Stimulated activated CD8-positive, alpha-beta memory T cell treated with anti-CD3 and anti-CD28 coated beads, Interleukin-12 subunit alpha, Interleukin-12 subunit beta, amount 100 ng/mL, for 1 hour (primary cell): ENCODE data around the gene RPL10A.

Experiments
- DNase-seq: peaks from one replicate; pipeline ENCODE4 v3.0.0-alpha.2; 2020; ENCODE audit warnings: low read depth

RPL10A gene

DNA sequence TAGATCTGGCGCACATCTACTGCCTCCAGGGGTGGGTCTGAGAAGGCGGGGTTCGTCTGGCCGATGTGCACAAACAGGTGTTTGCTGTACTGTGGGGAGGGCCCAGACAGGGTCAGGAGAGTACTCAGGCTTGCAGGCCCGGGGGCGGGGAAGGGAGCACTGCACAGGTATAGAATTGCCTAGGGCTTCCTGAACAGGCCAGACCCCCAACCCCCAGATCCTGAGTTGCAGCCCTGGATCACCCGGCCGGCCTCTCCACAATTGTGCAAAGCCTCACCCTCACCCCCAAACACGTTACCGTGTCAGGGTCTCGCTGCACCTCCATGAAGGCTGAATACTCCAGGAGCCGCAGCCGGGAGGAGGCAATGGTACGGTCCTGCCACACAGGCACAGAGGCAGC is 7.8 kb downstream of the RPL10A start:
- no peak for DNase-seq

DNA sequence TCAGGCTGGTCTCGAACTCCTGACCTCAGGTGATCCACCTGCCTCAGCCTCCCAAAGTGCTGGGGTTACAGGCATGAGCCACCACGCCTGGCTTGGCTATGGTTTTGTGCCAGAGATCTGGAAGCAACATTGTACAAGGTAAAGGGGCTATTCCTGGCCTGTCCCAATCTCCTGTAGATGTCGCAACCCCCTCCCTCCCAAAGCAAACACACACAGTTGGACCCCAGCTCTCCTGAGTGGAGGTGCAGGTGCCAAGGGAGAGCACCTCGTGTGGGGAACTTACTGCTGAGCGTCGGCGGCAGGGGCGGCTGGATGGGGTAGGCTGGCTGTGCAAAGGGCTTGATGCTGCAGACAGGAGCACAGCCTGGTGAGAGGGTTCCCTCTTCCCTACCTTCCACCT is 8.8 kb downstream of the RPL10A start:
- no peak for DNase-seq

DNA sequence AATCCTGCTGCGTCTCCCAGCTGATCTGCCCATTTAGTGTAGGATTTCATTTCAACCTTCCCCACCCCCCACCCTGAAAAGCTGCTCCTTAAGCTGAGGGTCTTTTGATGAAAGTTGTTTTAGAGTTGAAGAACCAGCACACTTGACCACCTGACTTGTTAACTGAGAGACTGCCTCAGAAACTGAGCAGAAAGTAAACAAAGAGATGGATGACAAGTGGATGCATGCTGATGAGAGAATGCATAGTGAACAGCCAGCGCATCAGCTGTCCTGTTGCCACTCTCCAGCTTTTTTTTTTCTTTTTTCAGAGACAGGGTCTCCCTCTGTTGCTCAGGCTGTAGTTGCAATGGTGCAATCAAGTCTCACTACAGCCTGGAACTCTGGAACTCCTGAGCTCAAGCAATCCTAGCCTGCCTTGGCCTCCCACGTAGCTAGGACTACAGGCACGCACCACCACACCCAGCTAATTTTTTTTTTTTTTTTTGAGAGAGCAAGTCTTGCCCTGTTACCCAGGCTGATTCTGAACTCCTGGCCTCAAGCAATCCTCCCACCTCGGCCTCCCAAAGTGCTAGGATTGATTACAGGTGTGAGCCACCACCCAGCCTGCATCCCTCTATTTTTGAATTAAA is 9.5 kb downstream of the RPL10A start:
- DNase-seq = no peak

DNA sequence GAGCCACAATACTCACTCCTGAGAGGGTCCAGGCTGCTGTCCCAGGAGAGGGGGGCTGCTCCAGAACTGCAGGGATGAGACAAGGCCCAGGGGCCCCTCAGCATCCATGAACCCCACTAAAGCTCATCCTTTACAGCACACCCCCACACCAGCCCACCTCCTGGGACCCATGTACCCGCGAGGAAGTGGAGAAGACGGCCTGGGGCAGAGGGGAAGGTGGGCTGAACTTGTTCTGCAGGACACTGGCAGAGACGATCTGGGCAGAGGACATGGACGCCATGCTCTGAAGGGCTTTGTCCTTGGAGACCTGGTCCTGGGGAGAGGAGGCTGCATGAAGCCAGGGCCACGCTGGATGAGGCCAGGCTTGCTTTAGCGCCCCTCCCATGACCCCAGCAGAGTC is 10.1 kb downstream of the RPL10A start:
- DNase-seq = no peak

DNA sequence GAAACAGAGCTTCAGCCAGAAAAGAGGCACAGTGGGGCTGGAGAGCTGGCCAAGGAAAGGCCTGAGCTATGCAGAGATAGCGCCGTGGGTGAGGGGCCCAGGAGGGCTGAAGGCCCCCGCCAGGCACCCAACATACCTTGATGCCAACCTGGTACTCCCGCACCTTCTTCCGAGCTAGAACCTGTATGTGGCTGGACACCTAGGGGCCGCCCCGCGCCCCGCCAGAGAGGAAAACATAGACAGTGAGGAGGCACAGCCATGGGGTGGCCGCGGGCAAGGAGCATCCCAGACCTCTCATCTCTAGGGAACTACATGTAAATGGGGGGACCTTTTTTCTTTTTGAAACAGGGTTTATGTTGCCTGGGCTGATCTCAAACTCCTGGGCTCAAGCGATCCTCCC is 12.0 kb downstream of the RPL10A start:
- no peak for DNase-seq

DNA sequence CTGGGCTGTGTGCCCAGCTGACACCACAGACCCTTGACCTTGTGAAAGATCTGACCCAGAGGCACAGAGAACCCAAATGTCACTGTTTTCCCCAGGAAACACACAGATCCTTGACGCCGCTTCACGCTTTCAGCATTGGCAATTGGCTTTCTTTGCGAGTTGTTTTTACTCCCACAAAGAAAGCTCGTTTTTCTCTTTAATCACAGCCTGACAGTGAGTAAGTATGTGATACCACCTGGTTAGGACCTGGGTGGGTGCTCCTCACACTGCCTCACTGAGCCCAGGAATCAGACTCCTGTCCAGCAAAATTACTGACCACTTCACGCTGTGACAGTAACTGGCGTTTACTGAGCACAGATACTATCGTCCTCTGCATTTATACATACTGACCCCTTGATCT is 13.0 kb downstream of the RPL10A start:
- DNase-seq = no peak

DNA sequence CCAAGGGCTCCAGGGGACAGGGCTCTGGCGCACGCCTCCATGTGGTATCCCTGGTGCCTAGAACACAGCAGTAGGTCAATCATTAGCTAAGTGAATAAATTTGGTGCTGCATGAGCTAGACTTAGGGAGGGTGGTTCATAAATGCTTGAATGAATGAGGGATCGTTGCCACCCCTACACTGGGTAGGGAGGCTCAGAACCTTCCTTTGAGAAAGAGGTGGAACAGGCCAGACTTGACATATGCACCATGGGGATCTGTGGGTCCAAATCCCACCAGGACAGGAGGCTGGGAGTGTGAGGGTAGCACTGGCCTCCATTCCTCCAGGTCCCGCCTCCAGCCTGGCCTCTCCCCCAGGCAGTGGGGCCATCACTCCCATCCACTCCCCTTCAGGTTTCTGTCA is 14.9 kb downstream of the RPL10A start:
- no peak for DNase-seq

DNA sequence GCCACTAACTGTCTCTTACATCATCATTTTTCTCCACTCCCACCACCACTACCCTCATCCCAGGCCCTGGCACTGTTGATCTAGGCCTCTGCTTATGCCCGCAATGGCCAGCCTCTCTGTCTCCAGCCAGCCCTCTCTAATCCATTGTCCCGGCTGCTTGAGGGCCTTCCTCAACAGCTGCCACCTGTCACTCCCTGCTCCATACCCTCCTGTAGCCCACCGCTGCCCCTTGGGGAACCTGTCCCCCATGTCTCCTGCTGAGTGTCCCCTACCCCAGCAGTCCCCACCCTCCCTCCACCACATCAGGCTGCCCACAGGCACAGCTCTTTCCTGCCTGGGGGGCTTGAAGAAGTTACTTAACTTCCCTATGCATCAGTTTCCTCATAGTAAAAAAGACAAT is 15.3 kb downstream of the RPL10A start:
- DNase-seq = no peak

DNA sequence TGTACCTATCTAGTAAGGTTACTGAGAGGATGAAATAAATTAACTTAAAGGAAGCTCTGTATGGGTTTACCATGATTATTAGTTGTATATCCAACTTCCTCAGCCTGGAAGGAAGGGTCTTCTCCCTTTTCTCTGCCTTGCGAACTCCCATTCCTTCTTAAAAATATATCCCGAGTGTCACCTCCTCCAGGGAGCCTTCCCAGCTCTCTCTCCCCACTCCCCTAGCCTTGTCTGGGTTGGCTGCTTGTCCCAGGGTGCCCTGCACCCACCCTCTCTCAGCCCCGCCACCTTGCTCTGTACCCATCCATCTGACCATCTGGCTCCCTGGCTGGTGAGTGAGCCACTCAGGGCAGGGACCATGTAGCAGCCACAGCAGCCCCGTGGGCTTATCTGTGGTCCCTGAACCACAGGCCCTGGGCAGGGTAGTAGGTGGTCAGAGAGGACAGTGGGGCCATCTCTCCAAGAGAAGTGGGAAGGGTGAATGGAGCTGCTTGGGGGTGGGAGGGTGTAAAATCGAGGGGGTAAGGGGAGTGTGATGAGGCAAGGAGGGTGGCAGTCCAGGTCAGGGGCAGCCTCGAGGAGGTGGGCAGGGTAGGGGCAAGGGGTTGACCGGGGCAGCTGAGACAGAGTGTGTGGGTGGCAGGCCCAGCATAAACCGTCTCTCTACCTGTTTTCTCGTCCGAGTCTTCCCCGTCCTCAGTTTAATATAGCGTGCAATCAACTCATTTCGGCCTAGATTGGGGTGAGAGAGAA is 15.9 kb downstream of the RPL10A start:
- no peak for DNase-seq

DNA sequence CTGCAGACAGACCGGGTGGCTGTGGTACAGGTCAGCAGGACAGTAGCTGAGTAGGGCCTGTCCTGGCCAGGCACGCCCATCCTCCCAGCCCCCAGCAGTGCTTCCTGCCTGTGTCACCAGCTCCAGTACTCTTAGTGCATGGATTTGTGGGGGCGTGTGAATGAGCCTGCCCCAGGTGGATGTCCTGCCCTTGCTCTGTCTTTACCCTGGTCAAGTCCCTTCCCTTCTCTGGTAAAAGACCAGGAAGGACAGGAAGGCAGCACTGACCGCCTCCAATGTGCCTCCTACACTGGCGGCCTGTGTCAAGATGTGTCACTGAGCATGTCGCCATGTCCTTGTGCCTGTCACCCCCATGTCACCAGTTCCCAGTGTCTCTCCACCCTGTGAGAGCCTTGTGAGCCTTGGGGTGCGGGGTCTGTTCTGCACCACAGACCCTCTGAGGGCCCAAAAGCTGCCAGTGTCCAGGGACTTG is 16.8 kb downstream of the RPL10A start:
- DNase-seq = no peak

DNA sequence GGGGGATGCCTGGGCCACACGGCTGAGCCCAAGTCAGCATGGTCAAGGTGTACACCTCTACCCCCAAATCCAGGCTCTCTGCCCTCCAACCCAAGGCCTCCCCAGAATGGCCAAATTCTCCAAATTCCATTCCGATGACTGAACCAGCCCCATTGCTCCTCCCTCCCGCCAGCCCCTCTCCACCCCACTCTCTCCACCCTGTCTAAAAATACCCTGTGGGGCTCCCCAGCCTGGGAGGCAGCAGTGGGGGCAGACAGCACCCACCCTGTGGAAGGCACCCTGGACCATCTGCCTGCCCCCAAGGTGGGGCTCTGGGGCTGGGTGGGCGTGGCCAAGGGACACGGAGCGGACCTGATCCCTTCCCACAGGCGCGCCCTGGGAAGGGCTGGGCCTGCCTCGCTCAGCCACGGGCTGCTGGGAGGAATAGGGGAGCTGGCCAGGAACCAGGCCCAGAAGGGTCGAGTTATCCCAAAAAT is 17.2 kb downstream of the RPL10A start:
- DNase-seq = no peak

DNA sequence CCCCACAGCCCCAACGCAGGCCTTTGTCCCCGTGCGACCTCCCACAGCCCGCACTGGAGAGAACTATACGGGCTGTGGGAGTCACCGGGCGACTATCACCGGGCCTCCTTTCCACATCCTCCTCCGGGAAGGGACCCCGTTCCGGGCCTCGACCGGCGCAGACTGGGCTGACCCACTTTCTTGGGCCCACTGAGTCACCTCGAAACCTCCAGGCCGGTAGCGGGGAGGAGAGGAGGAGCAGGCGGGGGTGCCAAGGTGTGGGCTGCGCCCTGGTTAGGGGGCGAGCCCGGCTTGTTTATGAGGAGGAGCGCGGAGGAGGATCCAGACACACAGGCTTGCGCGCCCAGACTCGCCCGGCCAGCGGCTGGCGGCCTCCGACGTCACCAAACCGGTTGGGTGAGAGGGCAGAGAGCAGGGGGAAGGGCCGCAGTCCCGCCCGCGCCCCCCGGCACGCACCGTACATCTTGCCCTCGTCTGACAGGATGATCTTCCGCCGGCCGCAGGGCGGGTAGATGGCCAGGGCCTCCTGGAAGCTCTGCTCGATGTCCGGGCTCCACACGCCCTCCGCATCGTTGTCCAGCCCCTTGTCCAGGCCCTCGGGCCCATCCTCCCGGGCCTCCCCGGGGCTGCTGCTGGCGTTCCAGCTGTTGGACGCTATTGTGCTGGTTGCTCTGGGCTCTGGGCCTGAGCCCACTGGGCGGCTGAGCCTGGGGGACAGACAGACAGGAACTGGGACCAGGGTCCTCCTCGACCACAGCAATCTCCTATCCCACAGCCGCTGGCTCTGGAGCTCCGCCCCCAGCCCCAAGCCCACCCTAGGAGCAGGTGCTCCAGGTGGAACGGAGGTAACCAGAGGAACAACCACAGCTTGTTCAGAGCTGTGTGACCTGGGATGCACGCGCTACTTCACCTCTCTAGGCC is 18.1 kb downstream of the RPL10A start:
- DNase-seq = no peak

DNA sequence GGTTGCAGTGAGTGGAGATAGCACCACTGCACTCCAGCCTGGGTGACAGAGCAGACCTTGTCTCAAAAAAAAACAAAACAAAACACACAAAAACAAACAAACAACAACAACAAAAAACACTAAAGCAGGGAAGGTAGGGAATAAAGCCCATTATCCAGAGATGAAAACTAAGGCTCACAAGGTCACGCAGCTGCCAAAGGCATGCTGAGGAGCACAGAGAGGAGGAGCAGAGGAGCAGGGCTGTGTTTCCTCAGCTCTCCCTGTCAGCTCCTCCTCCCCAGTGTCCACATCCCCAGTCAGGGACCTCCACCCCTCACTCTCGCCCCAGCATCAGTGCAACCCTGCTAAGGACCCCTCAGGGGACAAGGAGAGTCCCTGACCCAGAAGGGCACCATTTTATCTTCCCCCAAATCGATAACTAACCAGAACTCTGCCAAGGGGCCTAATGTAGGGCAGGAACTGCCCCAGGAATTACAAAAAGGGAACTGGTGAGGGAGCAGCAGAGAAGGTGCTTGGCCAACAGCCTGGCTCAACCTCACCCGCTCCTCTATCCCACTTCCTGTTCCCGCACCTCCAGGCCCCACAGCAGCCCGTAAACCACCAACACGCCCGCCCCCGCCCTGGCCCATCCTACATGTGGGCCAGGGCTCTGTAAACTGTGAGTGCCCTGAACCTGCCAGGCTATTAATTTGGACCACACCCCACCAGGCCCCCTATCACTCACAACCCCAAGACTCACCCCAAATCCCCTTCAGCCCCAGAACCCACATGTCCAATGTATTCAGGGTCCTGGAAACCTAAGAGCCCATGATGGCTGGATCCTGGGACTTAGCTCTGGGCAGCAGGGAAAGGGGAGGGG is 19.7 kb downstream of the RPL10A start:
- DNase-seq = no peak

DNA sequence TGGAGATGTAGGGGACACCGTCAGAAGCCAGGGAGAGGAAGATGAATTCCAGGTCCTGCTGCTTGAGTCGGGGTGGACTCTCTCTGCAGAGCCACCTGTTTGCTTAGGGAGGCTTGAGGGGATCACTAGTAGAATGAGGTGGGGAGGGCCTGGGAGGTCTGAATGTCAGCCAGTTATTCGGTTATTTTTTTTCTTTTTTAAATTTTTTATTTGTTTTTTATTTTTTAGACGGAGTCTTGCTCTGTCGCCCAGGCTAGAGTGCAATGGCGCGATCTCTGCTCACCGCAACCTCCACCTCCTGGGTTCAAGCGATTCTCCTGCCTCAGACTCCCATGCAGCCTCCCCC is 20.3 kb downstream of the RPL10A start:
- no peak for DNase-seq

DNA sequence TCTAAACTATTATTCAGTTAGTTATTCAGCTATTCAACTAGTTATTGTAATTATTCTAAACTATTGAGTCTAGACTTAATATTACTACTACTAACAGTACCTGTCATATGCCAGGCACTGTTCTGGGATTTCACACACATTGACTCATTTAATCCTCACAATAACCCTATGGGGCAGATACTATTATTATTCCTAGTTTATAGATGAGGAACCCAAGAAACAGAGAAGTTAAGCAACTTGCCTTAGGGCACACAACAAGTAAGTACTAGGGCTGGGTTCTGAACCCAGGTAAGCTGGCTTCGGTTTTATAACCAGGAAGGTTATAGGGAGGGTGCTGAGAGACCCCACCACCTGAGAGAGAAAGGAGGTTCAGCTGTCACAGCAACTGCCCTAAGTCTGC is 20.9 kb downstream of the RPL10A start:
- DNase-seq = no peak

DNA sequence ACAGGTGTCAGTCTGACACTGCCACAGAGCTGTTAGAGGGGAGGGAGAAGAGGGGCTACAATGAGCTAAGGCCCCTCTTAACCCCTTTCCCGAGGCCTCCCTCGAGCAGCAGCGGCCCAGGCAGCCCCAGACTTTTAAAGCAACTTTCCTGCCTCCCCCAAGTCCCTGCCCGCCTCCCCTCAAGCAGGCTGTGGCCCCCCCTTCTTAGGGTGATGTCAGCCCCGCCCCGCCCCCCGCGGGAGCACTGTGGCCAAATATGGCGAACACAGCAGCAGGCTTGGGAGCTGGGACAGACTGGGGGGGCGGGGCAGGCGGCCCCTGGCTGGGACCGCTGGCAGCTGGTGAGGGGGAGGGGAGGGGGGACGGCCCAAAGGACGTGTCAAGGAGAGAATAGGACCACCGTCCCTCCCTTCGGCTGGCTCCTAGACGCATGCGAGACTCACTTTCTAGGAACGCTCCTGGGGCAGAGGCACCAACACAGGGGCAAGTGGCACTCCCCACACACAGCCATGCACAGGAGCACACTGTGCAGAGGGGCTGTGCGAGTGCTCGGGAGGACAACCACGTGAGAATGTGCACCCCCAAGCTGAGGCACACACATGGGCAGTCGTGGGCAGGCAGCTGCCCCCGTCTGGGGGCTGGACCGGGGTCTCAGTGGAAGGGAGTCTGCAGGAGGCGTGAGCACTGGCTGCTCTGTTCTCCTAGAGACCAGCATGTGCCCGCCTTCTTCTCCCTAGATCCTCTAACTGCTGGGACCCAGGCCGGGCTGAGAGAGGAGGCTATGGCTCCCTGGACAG is 22.0 kb downstream of the RPL10A start:
- no peak for DNase-seq

DNA sequence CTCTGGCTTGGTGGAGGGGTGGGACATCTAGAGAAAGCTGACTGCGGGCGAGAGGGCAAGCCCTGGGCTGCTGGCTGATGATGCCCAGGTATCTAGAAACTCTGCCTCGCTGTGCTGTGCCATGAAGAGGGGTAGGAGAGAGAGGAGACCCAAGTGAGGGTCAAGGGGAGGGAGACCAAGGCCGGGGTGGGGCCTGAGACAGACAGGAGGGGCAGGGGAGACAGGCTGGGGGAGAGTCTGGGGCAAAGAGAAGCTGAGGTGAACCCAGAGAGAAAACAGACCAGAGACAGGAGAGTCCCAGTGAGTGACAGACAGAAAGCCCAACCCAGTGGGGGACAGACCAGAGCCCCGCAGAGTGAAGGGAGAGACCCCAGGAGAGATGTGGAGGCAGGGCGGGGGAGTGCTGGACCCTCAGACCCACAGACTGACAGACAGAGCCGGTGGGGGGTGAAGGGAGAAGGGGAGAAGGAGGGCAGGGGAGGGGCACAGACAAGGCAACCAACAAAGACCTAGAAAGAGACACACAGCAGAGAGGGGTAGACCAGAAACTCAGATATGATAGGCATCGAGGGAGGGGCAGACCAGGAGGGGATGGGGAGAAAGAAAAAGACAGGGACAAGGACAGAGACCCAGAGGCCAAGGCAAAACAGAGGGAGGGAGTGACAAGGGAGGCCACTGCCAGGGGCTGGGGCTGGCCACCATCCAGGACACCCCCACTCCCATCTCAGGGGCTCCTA is 22.8 kb downstream of the RPL10A start:
- no peak for DNase-seq

DNA sequence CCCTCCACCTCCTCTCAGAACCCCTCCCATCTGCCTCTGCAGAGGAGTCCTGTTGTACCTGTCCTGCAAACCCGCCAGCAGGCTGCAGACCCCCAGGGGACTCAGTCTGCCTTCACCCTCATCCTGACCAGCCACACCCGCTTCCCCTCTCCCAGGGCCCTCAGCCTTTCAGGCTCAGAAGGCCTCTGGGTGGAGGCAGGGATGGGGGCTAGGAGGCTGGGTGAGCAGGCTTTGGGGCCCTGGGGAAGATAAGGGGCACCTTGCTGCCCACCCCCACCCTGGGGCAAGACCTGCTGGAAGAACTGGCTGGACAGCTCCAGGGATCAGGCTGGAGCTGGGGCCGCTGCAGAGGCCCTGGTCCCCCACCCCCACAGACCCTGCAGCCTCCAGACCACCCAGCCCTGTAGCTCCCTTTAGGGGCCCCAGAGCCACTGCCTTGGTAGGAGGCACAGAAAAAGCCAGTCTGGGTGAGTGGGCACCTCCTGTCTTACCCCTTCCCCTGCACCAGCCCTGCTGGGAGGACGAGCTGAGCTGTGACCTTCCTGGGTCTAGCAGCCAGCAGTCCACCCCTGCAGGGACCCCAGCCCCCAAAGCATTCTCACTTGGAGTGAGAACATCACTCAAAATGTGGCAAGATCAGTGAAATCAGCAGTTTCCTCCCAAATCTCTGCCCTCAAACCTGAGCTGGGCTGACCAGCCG is 23.5 kb downstream of the RPL10A start:
- DNase-seq = no peak

DNA sequence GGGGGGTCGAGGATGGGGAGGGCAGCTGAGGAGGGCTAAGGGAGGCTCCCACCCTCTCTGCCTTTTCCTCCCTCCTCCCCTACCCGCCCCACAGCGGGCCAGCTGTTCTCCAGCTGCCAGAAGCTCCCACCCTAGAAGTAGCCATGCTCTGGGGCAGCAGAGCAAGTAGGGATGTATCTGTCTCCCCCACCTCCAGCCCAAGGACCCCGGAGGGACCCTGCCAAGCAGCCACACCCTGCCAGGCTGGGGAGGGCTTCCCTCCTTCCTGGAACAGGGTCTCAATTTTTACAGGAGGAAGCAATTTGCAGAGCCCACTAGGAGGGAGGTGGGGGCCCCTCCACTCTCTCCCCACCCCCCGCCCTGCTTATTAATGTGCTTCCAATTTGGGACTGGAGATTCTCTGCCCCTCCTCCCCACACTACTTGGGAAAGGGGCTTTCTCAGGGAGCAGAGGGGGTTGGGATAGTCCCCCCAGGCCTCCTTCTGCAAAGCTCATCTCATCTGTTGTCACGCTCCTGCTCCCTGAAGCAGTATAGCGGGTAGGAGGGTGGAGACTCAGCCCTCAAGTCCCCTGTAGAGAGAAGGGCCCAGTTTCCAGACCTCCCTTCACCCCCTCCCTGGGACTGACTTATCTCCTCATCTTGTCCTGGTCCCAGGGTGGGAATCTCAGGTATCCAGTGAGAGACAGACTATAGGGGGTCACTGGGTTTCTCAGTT is 24.2 kb downstream of the RPL10A start:
- DNase-seq = no peak
